Nucleus accumbens (tissue), 56 donors: ENCODE measurements around the gene GOLGA8K.
"Not testable (repeated sequence)": the region's sequence is repeated elsewhere in the genome, so short reads cannot be mapped to it uniquely, and the experiment has no call there.

Source experiments
- DNase-seq, 56 donors: peaks; one replicate each; lab custom pipeline; 2025; lab: John Stamatoyannopoulos, UW

The GOLGA8K gene

GRCh38 chr15:32356909-32357308, 46.2 kb downstream of the GOLGA8K start:
- DNase-seq: not testable (repeated sequence)

GRCh38 chr15:32352748-32353147, 50.3 kb downstream of the GOLGA8K start:
- DNase-seq: not testable (repeated sequence)

GRCh38 chr15:32350563-32351220, 52.4 kb downstream of the GOLGA8K start:
- not testable (repeated sequence) for DNase-seq

GRCh38 chr15:32347037-32347436, 56.1 kb downstream of the GOLGA8K start:
- DNase-seq: not testable (repeated sequence)

- DNase-seq: not testable (repeated sequence)
Observed at GRCh38 chr15:32345978-32346547, 57.0 kb downstream of the GOLGA8K start.

GRCh38 chr15:32343921-32344320, 59.2 kb downstream of the GOLGA8K start:
- DNase-seq: not testable (repeated sequence)
